ENCODE data around the gene MAPT.

DNA sequence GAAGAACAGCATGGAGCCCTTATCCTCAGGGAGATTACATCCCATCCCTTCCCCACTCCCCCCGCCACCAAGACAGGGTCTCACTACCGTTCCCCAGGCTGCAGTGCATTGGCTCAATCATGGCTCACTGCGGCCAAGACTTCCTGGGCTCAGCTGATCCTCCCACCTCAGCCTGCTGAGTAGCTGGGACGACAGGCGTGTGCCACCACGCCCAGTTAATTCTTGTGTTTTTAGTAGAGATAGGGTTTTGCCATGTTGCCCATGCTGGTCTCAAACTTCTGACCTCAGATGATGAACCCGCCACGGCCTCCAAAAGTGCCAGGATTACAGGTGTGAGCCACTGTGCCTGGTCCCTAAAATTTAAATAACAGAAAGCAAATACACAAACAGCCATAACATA lies 153.5 kb downstream of the MAPT start:
- TF ChIP-seq, protein P1, sequence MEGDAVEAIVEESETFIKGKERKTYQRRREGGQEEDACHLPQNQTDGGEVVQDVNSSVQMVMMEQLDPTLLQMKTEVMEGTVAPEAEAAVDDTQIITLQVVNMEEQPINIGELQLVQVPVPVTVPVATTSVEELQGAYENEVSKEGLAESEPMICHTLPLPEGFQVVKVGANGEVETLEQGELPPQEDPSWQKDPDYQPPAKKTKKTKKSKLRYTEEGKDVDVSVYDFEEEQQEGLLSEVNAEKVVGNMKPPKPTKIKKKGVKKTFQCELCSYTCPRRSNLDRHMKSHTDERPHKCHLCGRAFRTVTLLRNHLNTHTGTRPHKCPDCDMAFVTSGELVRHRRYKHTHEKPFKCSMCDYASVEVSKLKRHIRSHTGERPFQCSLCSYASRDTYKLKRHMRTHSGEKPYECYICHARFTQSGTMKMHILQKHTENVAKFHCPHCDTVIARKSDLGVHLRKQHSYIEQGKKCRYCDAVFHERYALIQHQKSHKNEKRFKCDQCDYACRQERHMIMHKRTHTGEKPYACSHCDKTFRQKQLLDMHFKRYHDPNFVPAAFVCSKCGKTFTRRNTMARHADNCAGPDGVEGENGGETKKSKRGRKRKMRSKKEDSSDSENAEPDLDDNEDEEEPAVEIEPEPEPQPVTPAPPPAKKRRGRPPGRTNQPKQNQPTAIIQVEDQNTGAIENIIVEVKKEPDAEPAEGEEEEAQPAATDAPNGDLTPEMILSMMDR (IDR thresholded peaks at IDR 0.05 in 4 of 5, conservative IDR thresholded peaks at IDR 0.05 in 1 of 5): no peak
- TF ChIP-seq POLR2A (IDR thresholded peaks at IDR 0.05): no peak
